Testis (tissue), 2 donors: ENCODE measurements around the gene ESR1.

Source experiments
- CTCF ChIP-seq, 3 experiments: fragments of 450-650 bp in 2 of 3; fragments of 200-600 bp in 1 of 3; sonication (generic) in 1 of 3; IDR thresholded peaks; one replicate each; pipeline ENCODE4 v1.5.1; 2016 to 2019; ENCODE audit warnings: antibody characterized with exemption in 3 of 3, mild to moderate bottlenecking in 2 of 3, moderate library complexity in 1 of 3
- POLR2A ChIP-seq: fragments of 450-650 bp; IDR thresholded peaks from one replicate; pipeline ENCODE4 v1.6.1; 2017; ENCODE audit warnings: antibody characterized with exemption, mild to moderate bottlenecking, moderate library complexity

DNA sequence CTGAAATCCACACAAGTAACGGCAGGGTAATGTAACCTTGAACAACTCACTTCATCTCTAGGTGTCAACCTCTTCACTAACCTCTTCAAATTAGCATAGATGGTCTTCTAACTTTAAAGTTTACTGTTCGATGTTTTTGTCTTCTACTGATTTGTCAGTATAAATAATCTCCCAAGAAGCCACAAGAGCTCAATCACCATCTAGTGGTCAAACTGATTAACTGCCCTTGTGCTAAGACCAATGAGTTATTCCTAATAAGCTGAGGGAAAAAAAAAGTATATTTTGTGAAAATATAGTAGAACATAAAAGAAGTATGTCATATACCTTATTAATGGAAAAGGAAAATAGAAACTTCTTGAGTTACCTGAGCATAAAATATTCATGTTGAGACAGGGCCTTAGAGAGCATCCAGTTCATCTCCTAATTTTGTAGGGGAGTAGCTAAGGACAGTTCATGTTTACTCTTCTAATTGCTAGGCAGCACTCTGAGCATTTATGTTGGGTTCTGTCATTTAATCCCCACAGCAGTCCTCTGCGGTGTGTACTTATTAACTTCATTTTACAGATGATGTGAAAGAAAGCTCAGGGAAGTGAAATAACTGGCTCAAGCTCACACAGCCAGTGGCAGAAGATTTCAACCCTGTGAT is 317.1 kb downstream of the ESR1 start:
- no peak for TF ChIP-seq POLR2A
- peak; percentile 68 to 79 (median 71) for TF ChIP-seq CTCF (IDR thresholded peaks at IDR 0.05)
